HEK293 (cell line): ENCODE data around the gene SNX20.

ENCODE experiments used
- CTCF ChIA-PET: fragments of 350-600 bp; formaldehyde crosslinking; extraction: SDS; loops from one replicate; lab custom pipeline; 2021; ENCODE audit warnings: antibody characterized with exemption; lab: Yijun Ruan, JAX
- POLR2A ChIA-PET: fragments of 300-600 bp; formaldehyde crosslinking; extraction: SDS; loops from one replicate; lab custom pipeline; 2020; ENCODE audit warnings: antibody characterized with exemption, inconsistent platforms; lab: Yijun Ruan, JAX
- H3K27ac ChIP-seq: fragments of 200-500 bp; sonication (Bioruptor generic); 2 replicates; pipeline ENCODE4 v1.5.1; 2014; ENCODE audit warnings: low read depth, low read length, control low read depth, inconsistent platforms; ENCODE audit errors: extremely low read depth
- H3K36me3 ChIP-seq, 2 experiments: fragments of 200-500 bp in 1 of 2; sonication (Bioruptor generic) in 1 of 2; 1 replicate in 1 of 2; 2 replicates in 1 of 2; pipeline ENCODE4 v1.5.1; 2014 to 2017; ENCODE audit warnings: inconsistent platforms in 2 of 2, low read length in 2 of 2; ENCODE audit not compliant: control insufficient read depth in 2 of 2, insufficient read depth in 1 of 2
- H3K4me1 ChIP-seq: fragments of 200-500 bp; sonication (Bioruptor generic); 2 replicates; pipeline ENCODE4 v1.5.1; 2014; ENCODE audit warnings: mild to moderate bottlenecking, low read length, inconsistent platforms; ENCODE audit not compliant: control insufficient read depth, insufficient read depth
- H3K4me3 ChIP-seq: 2 replicates; pipeline ENCODE4 v1.5.1; 2011; ENCODE audit warnings: low read depth, mild to moderate bottlenecking, control low read depth, low read length, moderate library complexity
- H3K9me3 ChIP-seq: fragments of 200-500 bp; sonication (Bioruptor generic); 2 replicates; pipeline ENCODE4 v1.5.1; 2014; ENCODE audit warnings: low read depth, low read length, inconsistent platforms; ENCODE audit not compliant: control insufficient read depth, insufficient read depth
- FEZF1 ChIP-seq: fragments of 450-650 bp; formaldehyde crosslinking; IDR thresholded peaks from 2 replicates; pipeline ENCODE4 v1.5.1; 2016; ENCODE audit warnings: missing biosample characterization, missing genetic modification characterization
- PBX3 ChIP-seq: sonication (generic); formaldehyde crosslinking; IDR thresholded peaks from 2 replicates; pipeline ENCODE4 v1.8.1; 2022; ENCODE audit warnings: mild to moderate bottlenecking, moderate library complexity, missing genetic modification reagents
- PRDM10 ChIP-seq: fragments of 450-650 bp; formaldehyde crosslinking; IDR thresholded peaks from 2 replicates; pipeline ENCODE4 v1.5.1; 2016; ENCODE audit warnings: missing biosample characterization, missing genetic modification characterization
- RBAK ChIP-seq: fragments of 450-650 bp; formaldehyde crosslinking; IDR thresholded peaks from 2 replicates; pipeline ENCODE4 v1.5.1; 2016; ENCODE audit warnings: missing biosample characterization, missing genetic modification characterization
- SP7 ChIP-seq: fragments of 450-650 bp; formaldehyde crosslinking; IDR thresholded peaks from 2 replicates; pipeline ENCODE4 v1.5.1; 2016; ENCODE audit warnings: missing biosample characterization, missing genetic modification characterization
- TCF7L2 ChIP-seq: IDR thresholded peaks from 2 replicates; pipeline ENCODE4 v1.6.1; 2011; ENCODE audit warnings: low read depth, mild to moderate bottlenecking, inconsistent platforms, low read length, moderate library complexity, borderline replicate concordance
- TSHZ1 ChIP-seq: fragments of 450-650 bp; formaldehyde crosslinking; IDR thresholded peaks from 2 replicates; pipeline ENCODE4 v1.5.1; 2016; ENCODE audit warnings: missing biosample characterization, missing genetic modification characterization, borderline replicate concordance
- ZBTB21 ChIP-seq: fragments of 450-650 bp; formaldehyde crosslinking; IDR thresholded peaks from 2 replicates; pipeline ENCODE4 v1.5.1; 2017; ENCODE audit warnings: missing biosample characterization, missing genetic modification characterization
- ZFP3 ChIP-seq: fragments of 450-650 bp; formaldehyde crosslinking; IDR thresholded peaks from 2 replicates; pipeline ENCODE4 v1.5.1; 2016; ENCODE audit warnings: low read depth, missing biosample characterization, missing genetic modification characterization
- ZNF138 ChIP-seq: fragments of 450-650 bp; formaldehyde crosslinking; IDR thresholded peaks from 2 replicates; pipeline ENCODE4 v1.5.1; 2016; ENCODE audit warnings: missing biosample characterization, missing genetic modification characterization, borderline replicate concordance
- ZNF169 ChIP-seq: fragments of 450-650 bp; formaldehyde crosslinking; IDR thresholded peaks from 2 replicates; pipeline ENCODE4 v1.5.1; 2016; ENCODE audit warnings: missing biosample characterization, missing genetic modification characterization
- ZNF184 ChIP-seq: fragments of 450-650 bp; IDR thresholded peaks from 2 replicates; pipeline ENCODE4 v1.5.1; 2018; ENCODE audit warnings: missing biosample characterization, mild to moderate bottlenecking, missing genetic modification characterization
- ZNF211 ChIP-seq: fragments of 450-650 bp; formaldehyde crosslinking; IDR thresholded peaks from 2 replicates; pipeline ENCODE4 v1.5.1; 2016; ENCODE audit warnings: low read depth, missing biosample characterization, missing genetic modification characterization
- ZNF274 ChIP-seq, 2 experiments: fragments of 200-500 bp in 1 of 2; fragments of 450-650 bp in 1 of 2; sonication (Bioruptor generic) in 1 of 2; formaldehyde crosslinking in 1 of 2; IDR thresholded peaks; 2 replicates each; pipeline versions ENCODE4 v1.5.1 to v1.6.1; 2014 to 2016; ENCODE audit warnings: borderline replicate concordance in 1 of 2, inconsistent platforms in 1 of 2, low read length in 1 of 2, missing biosample characterization in 1 of 2, missing genetic modification characterization in 1 of 2
- ZNF302 ChIP-seq: fragments of 450-650 bp; formaldehyde crosslinking; IDR thresholded peaks from 2 replicates; pipeline ENCODE4 v1.5.1; 2016; ENCODE audit warnings: missing biosample characterization, missing genetic modification characterization, low read depth
- ZNF362 ChIP-seq: fragments of 450-650 bp; formaldehyde crosslinking; IDR thresholded peaks from 2 replicates; pipeline ENCODE4 v1.5.1; 2016; ENCODE audit warnings: missing biosample characterization, missing genetic modification characterization
- ZNF501 ChIP-seq: fragments of 450-650 bp; formaldehyde crosslinking; IDR thresholded peaks from 2 replicates; pipeline ENCODE4 v1.5.1; 2016; ENCODE audit warnings: missing biosample characterization, missing genetic modification characterization
- ZNF596 ChIP-seq: fragments of 450-650 bp; IDR thresholded peaks from 2 replicates; pipeline ENCODE4 v1.5.0; 2018; ENCODE audit warnings: missing biosample characterization, mild to moderate bottlenecking, missing genetic modification characterization, moderate library complexity
- ZNF600 ChIP-seq: fragments of 450-650 bp; formaldehyde crosslinking; IDR thresholded peaks from 2 replicates; pipeline ENCODE4 v1.5.1; 2016; ENCODE audit warnings: missing biosample characterization, missing genetic modification characterization
- ZNF660 ChIP-seq: fragments of 450-650 bp; IDR thresholded peaks from 2 replicates; pipeline ENCODE4 v1.5.1; 2018; ENCODE audit warnings: missing biosample characterization, mild to moderate bottlenecking, missing genetic modification characterization
- ZNF692 ChIP-seq: fragments of 450-650 bp; formaldehyde crosslinking; IDR thresholded peaks from 2 replicates; pipeline ENCODE4 v1.5.1; 2016; ENCODE audit warnings: missing biosample characterization, missing genetic modification characterization
- ZNF792 ChIP-seq: fragments of 450-650 bp; formaldehyde crosslinking; IDR thresholded peaks from 2 replicates; pipeline ENCODE4 v1.5.1; 2016; ENCODE audit warnings: missing biosample characterization, missing genetic modification characterization
- ZSCAN30 ChIP-seq: fragments of 450-650 bp; IDR thresholded peaks from 2 replicates; pipeline ENCODE4 v1.5.1; 2018; ENCODE audit warnings: missing biosample characterization, mild to moderate bottlenecking, missing genetic modification characterization, moderate library complexity

SNX20 gene

GRCh38 chr16:50642349-50642748 is 38.8 kb downstream of the SNX20 start (continued):
- no peak for TF ChIP-seq ZNF274 (IDR thresholded peaks at IDR 0.05; ENCODE audit: low read length)
- TF ChIP-seq ZNF274 (tag by site-specific recombination; IDR thresholded peaks at IDR 0.05; ENCODE audit: borderline replicate concordance) = no peak
- no peak for TF ChIP-seq ZNF211
- no peak for TF ChIP-seq ZNF660 (tag by site-specific recombination)
- no peak for TF ChIP-seq ZNF501
- no peak for TF ChIP-seq ZNF600
- TF ChIP-seq ZNF362 = no peak
- no peak for TF ChIP-seq ZNF596 (tag by site-specific recombination)

- no peaks in the 10 kb centered on the region for H3K4me1 ChIP-seq
- TF ChIP-seq ZNF302 (tag by site-specific recombination) (no peak), ZNF792 (tag by site-specific recombination) (no peak), TCF7L2 (no peak), ZFP3 (tag by site-specific recombination) (no peak), PRDM10 (no peak), PBX3 (CRISPR knock-in tag) (no peak), ZNF169 (tag by site-specific recombination) (no peak), ZBTB21 (tag by site-specific recombination) (no peak), FEZF1 (tag by site-specific recombination) (no peak), RBAK (tag by site-specific recombination) (no peak), SP7 (tag by site-specific recombination) (no peak)
- H3K4me3 ChIP-seq = no peak overlapping the region
- ChIA-PET POLR2A (no interaction called here), CTCF (no interaction called here)
- H3K9me3 ChIP-seq = no peaks in the 10 kb centered on the region
- no peak overlapping the region for H3K27ac ChIP-seq
- H3K36me3 ChIP-seq = no peaks in the 10 kb centered on the region
Measured at GRCh38 chr16:50641818-50642187, 39.3 kb downstream of the SNX20 start.

GRCh38 chr16:50640919-50641817 is 39.9 kb downstream of the SNX20 start:
- Histone ChIP-seq H3K27ac (no peak overlapping the region), H3K4me3 (no peak overlapping the region), H3K9me3 (no peaks in the 10 kb centered on the region), H3K4me1 (no peaks in the 10 kb centered on the region), H3K36me3 (no peaks in the 10 kb centered on the region)
- ChIA-PET CTCF (no interaction called here), POLR2A (no interaction called here)
- no peak for TF ChIP-seq ZNF138 (tag by site-specific recombination)
- TF ChIP-seq ZSCAN30 = no peak
- TF ChIP-seq TSHZ1 (tag by site-specific recombination) = no peak
- TF ChIP-seq ZNF692 (tag by site-specific recombination) = no peak
- TF ChIP-seq ZNF184 = no peak
